ENCODE results near the gene AP2A1.

DNA sequence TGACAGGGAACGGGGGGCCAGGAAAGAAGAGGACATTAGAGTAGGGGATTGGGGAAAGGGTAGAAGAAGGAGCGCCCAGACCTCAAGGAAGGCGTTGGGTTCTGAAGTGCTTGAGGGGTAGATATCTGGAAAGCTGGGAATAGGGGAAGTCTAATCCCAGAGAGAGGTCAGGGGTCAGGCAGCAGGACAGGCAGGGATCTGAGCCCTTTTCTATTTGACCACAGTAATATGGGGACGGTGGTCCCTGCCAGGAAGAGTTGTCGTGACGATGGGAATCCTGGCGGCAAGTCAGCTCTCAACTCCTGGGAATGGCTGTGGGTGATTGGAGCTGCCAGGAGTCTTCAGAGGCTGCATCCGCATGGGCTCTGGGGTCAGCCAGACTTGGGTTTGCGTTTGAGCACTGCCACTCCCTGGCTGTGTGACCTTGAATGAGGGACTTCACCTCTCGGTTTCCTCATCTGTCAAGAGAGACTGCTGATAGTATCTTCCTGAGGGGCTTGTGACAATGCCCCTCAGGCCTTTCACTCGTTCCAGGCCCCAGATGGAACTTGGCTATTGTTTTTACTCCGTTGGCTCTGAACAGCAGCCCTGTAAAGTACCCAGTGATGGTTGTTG is 1.3 kb downstream of the AP2A1 start:
- TF ChIP-seq, protein P1, sequence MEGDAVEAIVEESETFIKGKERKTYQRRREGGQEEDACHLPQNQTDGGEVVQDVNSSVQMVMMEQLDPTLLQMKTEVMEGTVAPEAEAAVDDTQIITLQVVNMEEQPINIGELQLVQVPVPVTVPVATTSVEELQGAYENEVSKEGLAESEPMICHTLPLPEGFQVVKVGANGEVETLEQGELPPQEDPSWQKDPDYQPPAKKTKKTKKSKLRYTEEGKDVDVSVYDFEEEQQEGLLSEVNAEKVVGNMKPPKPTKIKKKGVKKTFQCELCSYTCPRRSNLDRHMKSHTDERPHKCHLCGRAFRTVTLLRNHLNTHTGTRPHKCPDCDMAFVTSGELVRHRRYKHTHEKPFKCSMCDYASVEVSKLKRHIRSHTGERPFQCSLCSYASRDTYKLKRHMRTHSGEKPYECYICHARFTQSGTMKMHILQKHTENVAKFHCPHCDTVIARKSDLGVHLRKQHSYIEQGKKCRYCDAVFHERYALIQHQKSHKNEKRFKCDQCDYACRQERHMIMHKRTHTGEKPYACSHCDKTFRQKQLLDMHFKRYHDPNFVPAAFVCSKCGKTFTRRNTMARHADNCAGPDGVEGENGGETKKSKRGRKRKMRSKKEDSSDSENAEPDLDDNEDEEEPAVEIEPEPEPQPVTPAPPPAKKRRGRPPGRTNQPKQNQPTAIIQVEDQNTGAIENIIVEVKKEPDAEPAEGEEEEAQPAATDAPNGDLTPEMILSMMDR (IDR thresholded peaks at IDR 0.05), result no peak
- TF ChIP-seq ZFX (IDR thresholded peaks at IDR 0.05; ENCODE audit: borderline replicate concordance), result no peak
